Inflammatory macrophage treated with lipopolysaccharide for 1 hour (primary cell): ENCODE data around the gene EGFR.

Source experiments
- DNase-seq, 2 donors: peaks; one replicate each; pipeline ENCODE4 v3.0.0-alpha.2; 2020 to 2022

Gene EGFR

GRCh38 chr7:55235115-55235514 is 216.3 kb downstream of the EGFR start:
- no peak for DNase-seq

GRCh38 chr7:55235801-55236200 is 217.0 kb downstream of the EGFR start:
- DNase-seq = no peak

- DNase-seq = no peak
Measured at GRCh38 chr7:55236476-55236875, 217.7 kb downstream of the EGFR start.

- DNase-seq = no peak
Measured at GRCh38 chr7:55237156-55237893, 218.5 kb downstream of the EGFR start.

GRCh38 chr7:55239406-55239805 is 220.6 kb downstream of the EGFR start:
- no peak for DNase-seq

- DNase-seq = no peak
Measured at GRCh38 chr7:55240418-55241142, 221.8 kb downstream of the EGFR start.

- no peak for DNase-seq
Measured at GRCh38 chr7:55241958-55242357, 223.1 kb downstream of the EGFR start.

- no peak for DNase-seq
Measured at GRCh38 chr7:55242613-55243012, 223.8 kb downstream of the EGFR start.

- no peak for DNase-seq
Measured at GRCh38 chr7:55244006-55244745, 225.4 kb downstream of the EGFR start.

GRCh38 chr7:55245271-55245723 is 226.5 kb downstream of the EGFR start:
- DNase-seq = no peak

GRCh38 chr7:55246171-55246570 is 227.4 kb downstream of the EGFR start:
- no peak for DNase-seq

GRCh38 chr7:55247428-55247827 is 228.6 kb downstream of the EGFR start:
- no peak for DNase-seq

- no peak for DNase-seq
Measured at GRCh38 chr7:55248526-55248925, 229.7 kb downstream of the EGFR start.

GRCh38 chr7:55249332-55249731 is 230.5 kb downstream of the EGFR start:
- no peak for DNase-seq

- no peak for DNase-seq
Measured at GRCh38 chr7:55250313-55250712, 231.5 kb downstream of the EGFR start.

GRCh38 chr7:55251313-55251712 is 232.5 kb downstream of the EGFR start:
- DNase-seq = no peak

- no peak for DNase-seq
Measured at GRCh38 chr7:55251911-55252310, 233.1 kb downstream of the EGFR start.

- no peak for DNase-seq
Measured at GRCh38 chr7:55252386-55252785, 233.6 kb downstream of the EGFR start.

- DNase-seq = no peak
Measured at GRCh38 chr7:55253188-55253587, 234.4 kb downstream of the EGFR start.

- no peak for DNase-seq
Measured at GRCh38 chr7:55254242-55254595, 235.4 kb downstream of the EGFR start.

GRCh38 chr7:55254596-55255495 is 236.0 kb downstream of the EGFR start:
- DNase-seq = peak; percentile 6 to 53
